HFFc6 (cell line): ENCODE data around the gene ZKSCAN8. TPM values are rescaled to one million over a fixed set of nuclear protein-coding genes. Genes with fewer than 3 reads are reported as not detected.

ENCODE experiments used
- DNase-seq: peaks from one replicate; pipeline ENCODE4 v3.0.0-alpha.2; 2018
- H3K27ac Mint-ChIP-seq: 2 replicates; pipeline ENCODE4 v1.8.0; 2020; ENCODE audit warnings: mild to moderate bottlenecking, mixed read lengths
- H3K27me3 Mint-ChIP-seq: 2 replicates; pipeline ENCODE4 v1.8.0; 2021; ENCODE audit warnings: mild to moderate bottlenecking, moderate library complexity, mixed read lengths; ENCODE audit not compliant: insufficient read depth
- H3K36me3 Mint-ChIP-seq: 2 replicates; pipeline ENCODE4 v1.8.0; 2021; ENCODE audit warnings: low read depth, mixed read lengths
- H3K4me1 Mint-ChIP-seq: 2 replicates; pipeline ENCODE4 v1.8.0; 2020; ENCODE audit warnings: low read depth, mixed read lengths
- H3K4me3 Mint-ChIP-seq: 2 replicates; pipeline ENCODE4 v1.8.0; 2020; ENCODE audit warnings: mild to moderate bottlenecking, moderate library complexity, mixed read lengths
- H3K9me3 Mint-ChIP-seq: 2 replicates; pipeline ENCODE4 v1.8.0; 2020; ENCODE audit warnings: mild to moderate bottlenecking, mixed read lengths
- total RNA-seq, 6 experiments: library from RNA; stranded (reverse); fragmentation: NEBNext Ultra II Directional; extraction: Animal tissue kit (Norgen Biotek cat#: 25700); gene quantifications; 2 replicates in 1 of 6; 3 replicates in 5 of 6; pipeline ENCODE4 v1.2.3, GENCODE V29; 2021
- TF ChIP-seq, protein P1 (sequence below): fragments of 200-600 bp; sonication (generic); IDR thresholded peaks from 2 replicates; pipeline ENCODE4 v1.5.0; 2021; ENCODE audit warnings: antibody characterized with exemption, mild to moderate bottlenecking

The ZKSCAN8 gene
- total RNA-seq, 6 experiments from 2014 or later: 13.2 to 15.3 (median 14.0) TPM

DNA sequence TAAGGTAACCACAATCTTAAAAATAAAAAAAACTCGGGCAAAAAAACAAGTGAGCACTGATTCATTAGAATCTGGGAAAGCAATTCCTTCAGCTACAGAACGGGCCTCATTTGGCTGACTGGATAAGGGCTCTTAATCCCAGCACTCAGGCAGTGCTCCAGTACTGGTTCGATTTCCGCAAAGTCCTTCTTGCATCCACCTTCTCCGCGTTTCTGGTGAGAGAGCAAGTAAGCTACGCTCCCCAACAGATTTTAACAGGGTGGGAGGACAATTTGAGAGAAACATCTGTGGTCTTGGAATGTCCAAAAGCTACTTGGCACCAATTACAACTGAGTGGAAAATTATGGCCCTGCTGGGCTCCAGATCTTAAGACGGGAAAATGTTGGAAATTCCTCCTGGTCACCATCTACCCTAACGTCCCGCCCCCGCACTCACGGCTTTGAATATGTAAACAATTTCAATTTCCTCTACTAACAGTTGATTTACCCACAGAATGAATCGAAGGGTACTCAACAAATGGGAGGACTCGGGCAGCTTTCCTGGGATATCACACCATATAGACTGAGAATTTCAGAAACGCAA lies 65.3 kb downstream of the ZKSCAN8 start:
- Mint-ChIP-seq H3K36me3 (no peaks in the 10 kb centered on the region), H3K27me3 (peaks cover 28% of the 10 kb centered on the region), H3K4me1 (peaks cover 28% of the 10 kb centered on the region), H3K4me3 (peak overlapping the region; percentile 91), H3K9me3 (peaks cover 4% of the 10 kb centered on the region; the same call in 1 of the 2 replicates), H3K27ac (no peak overlapping the region)
- TF ChIP-seq, protein P1, sequence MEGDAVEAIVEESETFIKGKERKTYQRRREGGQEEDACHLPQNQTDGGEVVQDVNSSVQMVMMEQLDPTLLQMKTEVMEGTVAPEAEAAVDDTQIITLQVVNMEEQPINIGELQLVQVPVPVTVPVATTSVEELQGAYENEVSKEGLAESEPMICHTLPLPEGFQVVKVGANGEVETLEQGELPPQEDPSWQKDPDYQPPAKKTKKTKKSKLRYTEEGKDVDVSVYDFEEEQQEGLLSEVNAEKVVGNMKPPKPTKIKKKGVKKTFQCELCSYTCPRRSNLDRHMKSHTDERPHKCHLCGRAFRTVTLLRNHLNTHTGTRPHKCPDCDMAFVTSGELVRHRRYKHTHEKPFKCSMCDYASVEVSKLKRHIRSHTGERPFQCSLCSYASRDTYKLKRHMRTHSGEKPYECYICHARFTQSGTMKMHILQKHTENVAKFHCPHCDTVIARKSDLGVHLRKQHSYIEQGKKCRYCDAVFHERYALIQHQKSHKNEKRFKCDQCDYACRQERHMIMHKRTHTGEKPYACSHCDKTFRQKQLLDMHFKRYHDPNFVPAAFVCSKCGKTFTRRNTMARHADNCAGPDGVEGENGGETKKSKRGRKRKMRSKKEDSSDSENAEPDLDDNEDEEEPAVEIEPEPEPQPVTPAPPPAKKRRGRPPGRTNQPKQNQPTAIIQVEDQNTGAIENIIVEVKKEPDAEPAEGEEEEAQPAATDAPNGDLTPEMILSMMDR: no peak
- no peak for DNase-seq

DNA sequence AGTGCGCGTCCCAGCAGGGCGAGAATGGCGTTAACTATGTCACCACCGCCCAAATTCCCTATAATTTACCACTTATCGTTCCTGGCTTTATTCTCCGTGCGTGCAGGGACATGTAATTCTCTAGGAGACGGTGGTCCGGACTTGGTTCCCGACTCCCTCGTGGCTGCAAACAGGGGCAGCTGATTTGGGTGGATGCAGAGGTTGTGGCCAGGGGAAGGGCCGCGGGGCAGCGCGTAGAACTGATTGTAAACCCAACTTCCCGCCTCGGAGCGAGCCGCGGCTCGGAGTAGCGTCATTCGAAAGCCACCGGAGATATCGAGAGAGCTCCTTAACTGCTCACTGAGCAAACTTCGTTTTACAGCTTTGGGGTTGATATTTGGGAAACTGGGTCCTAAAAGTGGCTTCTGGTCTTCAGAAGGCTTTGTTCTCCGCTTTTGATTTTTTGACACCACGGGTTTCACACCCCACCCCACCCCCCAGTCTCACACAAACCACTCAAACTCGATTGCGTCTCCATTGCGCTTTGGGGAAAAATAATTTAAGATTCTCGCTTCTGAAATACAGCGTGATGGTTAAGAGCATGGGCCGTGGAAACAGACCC lies 65.9 kb downstream of the ZKSCAN8 start:
- TF ChIP-seq, protein P1: no peak
- Mint-ChIP-seq H3K36me3 (no peaks in the 10 kb centered on the region), H3K27ac (no peak overlapping the region), H3K9me3 (peaks cover 4% of the 10 kb centered on the region; the same call in 1 of the 2 replicates), H3K27me3 (peaks cover 32% of the 10 kb centered on the region), H3K4me1 (peaks cover 34% of the 10 kb centered on the region), H3K4me3 (peak overlapping the region; percentile 91)
- DNase-seq: no peak

DNA sequence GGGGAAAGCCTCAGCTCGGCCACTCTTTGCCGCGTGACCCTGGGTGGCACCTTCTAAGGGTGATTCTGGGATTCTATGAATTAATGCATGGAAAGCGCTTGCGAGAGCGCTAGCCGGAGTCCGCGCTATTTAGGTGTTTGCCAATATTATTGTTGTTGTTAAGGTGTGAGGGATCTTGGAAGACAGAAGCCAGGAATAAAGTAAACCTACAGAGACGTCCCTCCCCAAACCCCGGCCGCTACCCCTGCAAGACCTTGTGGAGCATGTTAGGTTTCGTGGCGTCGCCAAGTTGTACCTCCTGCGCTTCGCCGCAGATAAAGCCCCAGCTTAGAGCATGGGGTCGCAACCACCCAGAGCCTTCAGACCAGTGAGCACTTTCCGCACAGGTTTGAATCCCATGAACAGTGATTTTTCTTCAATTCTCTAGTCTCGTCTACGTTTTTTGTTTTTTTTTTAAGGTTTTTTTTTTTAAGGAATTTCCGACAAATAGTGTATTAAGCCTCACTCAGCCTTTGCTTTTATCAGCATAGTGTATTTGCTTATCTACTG lies 66.5 kb downstream of the ZKSCAN8 start:
- Mint-ChIP-seq H3K4me3 (peak overlapping the region; percentile 91), H3K27ac (no peak overlapping the region), H3K36me3 (no peaks in the 10 kb centered on the region), H3K27me3 (peaks cover 36% of the 10 kb centered on the region), H3K4me1 (peaks cover 36% of the 10 kb centered on the region), H3K9me3 (peaks cover 4% of the 10 kb centered on the region; the same call in 1 of the 2 replicates)
- TF ChIP-seq, protein P1: no peak
- DNase-seq: no peak

Other genes starting within 250 kb of the ZKSCAN8 start
- not detected for gene OR2B2, start 229.5 kb upstream of the ZKSCAN8 start, total RNA-seq
- gene OR2B6, start 184.6 kb upstream of the ZKSCAN8 start, total RNA-seq: not detected
- under 1 TPM; 0.10 to 0.34 (median 0.20) TPM for gene ZNF165, start 61.3 kb upstream of the ZKSCAN8 start, total RNA-seq
- gene ZSCAN16, start 17.3 kb upstream of the ZKSCAN8 start, total RNA-seq: 1 to 10 TPM in 3 of 6 experiments, under 1 TPM in 3; 0.84 to 1.6 (median 1.1) TPM
- 10 to 100 TPM in 1 of 6 experiments, 1 to 10 TPM in 5; 7.5 to 10.3 (median 8.9) TPM for gene ZSCAN9, start 83.4 kb downstream of the ZKSCAN8 start, total RNA-seq
- 1 to 10 TPM; 3.8 to 4.7 (median 4.0) TPM for gene ZKSCAN4, start 110.4 kb downstream of the ZKSCAN8 start, total RNA-seq
- gene NKAPL, start 117.4 kb downstream of the ZKSCAN8 start, total RNA-seq: not detected
- 10 to 100 TPM in 1 of 6 experiments, 1 to 10 TPM in 5; 8.5 to 10.9 (median 9.3) TPM for gene ZSCAN26, start 125.3 kb downstream of the ZKSCAN8 start, total RNA-seq
- 1 to 10 TPM; 2.6 to 4.5 (median 4.1) TPM for gene PGBD1, start 139.7 kb downstream of the ZKSCAN8 start, total RNA-seq
- gene ZSCAN31, start 194.3 kb downstream of the ZKSCAN8 start, total RNA-seq: 1 to 10 TPM in 2 of 6 experiments, under 1 TPM in 4; 0.64 to 2.0 (median 0.95) TPM
- gene ZKSCAN3, start 208.1 kb downstream of the ZKSCAN8 start, total RNA-seq: 1 to 10 TPM; 2.8 to 4.2 (median 3.6) TPM